ENCODE measurements around the gene GALNT2. TPM values are rescaled to one million over a fixed set of nuclear protein-coding genes. Genes with fewer than 3 reads are reported as not detected.
A peak's percentile ranks its signal among the peaks of the same experiment; 100 is the strongest.

The GALNT2 gene
- total and polyA plus RNA-seq, 10 of the 15 experiments (the other 5 are each of a cell fraction or from before 2014, with no cell fraction given), result 0.52 to 27.7 (median 16.3) TPM

- SMC1A ChIA-PET (ENCODE audit: uncharacterized antibody, unreplicated experiment), result interaction anchor here (0.6 to 6.5 kb wide), 13 partner anchors 10 to 461 kb away, joined by 3 to 104 read pairs (median 6); no protein-coding TSS in a partner anchor
- WGBS (ENCODE audit: insufficient coverage, insufficient replicate concordance, low lambda C conversion rate, missing lambda C conversion rate), result 100% methylated on average over 4 of the region's 4 CpGs
- DNase-seq (ENCODE audit: low read depth, low spot score), result no peak
- in situ Hi-C loops (cut with MboI), result loop anchor here (5.0 kb wide), 1 partner anchor 90 kb away; no protein-coding TSS in a partner anchor
- FAIRE-seq, result no peak
- Histone ChIP-seq H3K4me1 (ENCODE audit: control insufficient read depth, insufficient read depth, low read length) (peaks cover 60% of the 10 kb centered on the region), H3K27me3 (replicated peaks in 1 of 2; ENCODE audit: control insufficient read depth in 2 of 2, insufficient read depth in 2 of 2, low read length in 1 of 2) (no peaks in the 10 kb centered on the region), H4K20me1 (ENCODE audit: control insufficient read depth, insufficient read depth) (no peaks in the 10 kb centered on the region; the same call in 1 of the 2 replicates), H3K9me3 (replicated peaks; ENCODE audit: control insufficient read depth, insufficient read depth, low read length) (no peaks in the 10 kb centered on the region), H2AFZ (ENCODE audit: control insufficient read depth, low read depth, low read length) (no peak overlapping the region), H3K4me2 (ENCODE audit: control insufficient read depth, insufficient read depth) (peak overlapping the region; percentile 91; the same call in 1 of the 2 replicates), H3K9ac (ENCODE audit: control insufficient read depth, insufficient read depth, low read length) (0 out of 2 replicates have a peak overlapping the region, but pooled peaks have one; percentile 2), H3K27ac (ENCODE audit: control insufficient read depth, insufficient read depth) (peak overlapping the region; percentile 95), H3K36me3 (ENCODE audit: control insufficient read depth in 2 of 2, insufficient read depth in 2 of 2, low read length in 1 of 2) (peaks cover 0 to 2% of the 10 kb centered on the region in 2 experiments; a peak in 2 of 4 replicates), H3K79me2 (ENCODE audit: control insufficient read depth, insufficient read depth, low read length) (peaks cover 41% of the 10 kb centered on the region), H3K4me3 (no peak overlapping the region)
- RAD21 ChIA-PET (ENCODE audit: unreplicated experiment), result interaction anchor here (0.7 to 6.7 kb wide), 12 partner anchors 10 to 459 kb away, joined by 3 to 99 read pairs (median 18); no protein-coding TSS in a partner anchor
- no peak for TF ChIP-seq JUNB (IDR thresholded peaks at IDR 0.05)
- TF ChIP-seq RELB (IDR thresholded peaks at IDR 0.05; ENCODE audit: low read depth), result no peak
- no peak for TF ChIP-seq STAT3 (IDR thresholded peaks at IDR 0.05; ENCODE audit: low read depth, low read length)
- TF ChIP-seq SMC3 (IDR thresholded peaks at IDR 0.05; ENCODE audit: borderline replicate concordance, low read length), result no peak
- POLR2A ChIA-PET, result interaction anchor here (0.7 to 4.3 kb wide), 6 partner anchors 8 to 404 kb away, joined by 4 to 48 read pairs (median 7); no protein-coding TSS in a partner anchor
- no peak for ATAC-seq
- intact Hi-C loops (cut with micrococcal nuclease; ENCODE audit: unreplicated experiment), result no loop called here
- CTCF ChIA-PET, result interaction anchor here (1.4 to 6.6 kb wide), 11 partner anchors 9 to 407 kb away, joined by 4 to 44 read pairs (median 12); no protein-coding TSS in a partner anchor
- no TSS peak for BruUV-seq (replicated peaks)
Observed at GRCh38 chr1:230121950-230122349, 54.9 kb downstream of the GALNT2 start.
